ENCODE results near the gene ASB18. TPM values are rescaled to one million over a fixed set of nuclear protein-coding genes. Genes with fewer than 3 reads are reported as not detected.

Gene ASB18
- total RNA-seq, 1 donor from 2014 or later, result not detected

DNA sequence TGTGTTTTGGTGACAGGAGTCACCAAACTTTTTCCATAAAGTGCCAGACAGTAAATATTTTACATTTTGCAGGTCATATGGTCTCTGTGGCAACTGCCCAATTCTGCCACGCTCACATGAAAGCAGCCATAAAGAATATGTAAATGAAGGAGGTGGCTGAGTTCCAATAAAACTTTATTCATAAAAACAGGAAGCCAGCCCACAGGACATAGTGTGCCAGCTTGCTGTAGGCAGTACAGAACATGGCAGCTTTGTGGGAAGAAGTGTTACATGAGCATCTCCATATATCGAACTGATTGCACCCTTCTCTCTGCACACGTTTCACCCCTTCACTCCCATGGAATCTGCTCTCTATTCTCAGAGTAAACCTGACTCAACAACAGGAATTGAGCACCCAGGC, 10.2 kb downstream of the ASB18 start:
- DNase-seq (ENCODE audit: low spot score), result no peak
- H3K27me3 ChIP-seq, result no peaks in the 10 kb centered on the region
- no peak overlapping the region for H3K27ac ChIP-seq
- no peak overlapping the region for H2AFZ ChIP-seq (replicated peaks)
- no peaks in the 10 kb centered on the region for H3K79me2 ChIP-seq (ENCODE audit: low read depth)
- no peak overlapping the region for H3K4me3 ChIP-seq
- no peaks in the 10 kb centered on the region for H3K4me1 ChIP-seq
- H3K4me3 Mint-ChIP-seq, result no peak overlapping the region
- H3K9ac ChIP-seq, result no peak overlapping the region
- H3K9me3 Mint-ChIP-seq, result no peaks in the 10 kb centered on the region
- H3K36me3 ChIP-seq, result no peaks in the 10 kb centered on the region
- H3K9me3 ChIP-seq (ENCODE audit: low read depth), result no peaks in the 10 kb centered on the region
- peaks cover 6% of the 10 kb centered on the region for H3K27me3 Mint-ChIP-seq (ENCODE audit: insufficient read depth, low read depth)
- no peak overlapping the region for H3K4me2 ChIP-seq
- peaks cover 43% of the 10 kb centered on the region for H3K4me1 Mint-ChIP-seq
- peak overlapping the region; percentile 59 for H3K27ac Mint-ChIP-seq
- no peaks in the 10 kb centered on the region for H3K36me3 Mint-ChIP-seq
- no peaks in the 10 kb centered on the region for H3F3A ChIP-seq (ENCODE audit: low read depth)
- H4K20me1 ChIP-seq (ENCODE audit: low read depth), result no peaks in the 10 kb centered on the region
- TF ChIP-seq CTCF (IDR thresholded peaks at IDR 0.05), result no peak
- no peak for TF ChIP-seq EZH2phosphoT487 (IDR thresholded peaks at IDR 0.05)
- TF ChIP-seq EZH2 (IDR thresholded peaks at IDR 0.05), result no peak

- H3K4me3 Mint-ChIP-seq, result no peak overlapping the region
- H3K9me3 Mint-ChIP-seq, result peaks cover 3% of the 10 kb centered on the region
- H3K27ac Mint-ChIP-seq, result no peak overlapping the region
Observed at GRCh38 chr2:236252602-236253001, 11.6 kb downstream of the ASB18 start.

DNA sequence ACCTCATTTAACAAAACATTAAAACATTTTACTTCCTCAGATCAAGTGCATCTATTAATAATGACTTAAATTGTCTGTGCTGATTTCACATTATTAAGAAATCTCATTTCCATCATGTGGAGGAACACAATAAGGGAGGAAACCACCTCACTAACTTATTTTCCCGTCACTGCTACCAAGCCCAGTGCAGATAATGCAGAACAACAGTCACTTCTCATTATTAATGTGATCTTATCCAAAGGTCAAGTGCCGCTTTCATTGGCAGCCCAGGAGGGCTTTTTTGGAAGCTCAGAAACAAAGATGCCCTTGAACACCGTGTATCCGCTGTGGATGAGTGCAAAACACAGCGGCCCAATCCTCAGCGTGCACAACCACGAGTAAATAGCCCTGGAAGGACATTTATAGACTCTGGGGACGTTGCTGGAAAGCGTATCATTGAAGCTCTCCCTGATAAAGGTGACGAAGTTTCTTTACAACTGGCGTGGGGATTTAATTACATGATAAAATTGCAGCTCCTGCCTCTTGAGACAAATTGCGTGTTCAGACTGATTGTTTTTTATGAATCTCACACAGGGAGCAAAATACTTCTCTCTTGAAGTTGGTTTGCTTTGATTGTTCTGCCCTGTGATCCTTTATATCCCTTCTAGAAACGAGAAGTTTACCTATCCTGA, 13.2 kb downstream of the ASB18 start:
- H3K9me3 ChIP-seq (ENCODE audit: low read depth), result no peaks in the 10 kb centered on the region
- H3K79me2 ChIP-seq (ENCODE audit: low read depth), result no peaks in the 10 kb centered on the region
- TF ChIP-seq EZH2phosphoT487 (IDR thresholded peaks at IDR 0.05) (no peak), CTCF (IDR thresholded peaks at IDR 0.05) (no peak)
- H3K27ac ChIP-seq, result no peak overlapping the region
- Mint-ChIP-seq H3K9me3 (peaks cover 4% of the 10 kb centered on the region), H3K27me3 (ENCODE audit: insufficient read depth, low read depth) (peaks cover 9% of the 10 kb centered on the region), H3K4me3 (peak overlapping the region; percentile 49), H3K4me1 (peaks cover 36% of the 10 kb centered on the region), H3K36me3 (peaks cover 3% of the 10 kb centered on the region), H3K27ac (peak overlapping the region; percentile 62)
- no peak overlapping the region for H2AFZ ChIP-seq (replicated peaks)
- H3F3A ChIP-seq (ENCODE audit: low read depth), result no peaks in the 10 kb centered on the region
- no peak overlapping the region for H3K4me2 ChIP-seq
- H4K20me1 ChIP-seq (ENCODE audit: low read depth), result no peaks in the 10 kb centered on the region
- no peak overlapping the region for H3K4me3 ChIP-seq
- no peak overlapping the region for H3K9ac ChIP-seq
- DNase-seq (ENCODE audit: low spot score), result no peak
- H3K27me3 ChIP-seq, result no peaks in the 10 kb centered on the region
- H3K36me3 ChIP-seq, result no peaks in the 10 kb centered on the region
- H3K4me1 ChIP-seq, result no peaks in the 10 kb centered on the region

More at GRCh38 chr2:236252602-236253001, 11.6 kb downstream of the ASB18 start:
- TF ChIP-seq EZH2 (IDR thresholded peaks at IDR 0.05), result no peak
- no peak for TF ChIP-seq CTCF (IDR thresholded peaks at IDR 0.05)
- TF ChIP-seq EZH2phosphoT487 (IDR thresholded peaks at IDR 0.05), result no peak
- Histone ChIP-seq H3K36me3 (no peaks in the 10 kb centered on the region), H4K20me1 (ENCODE audit: low read depth) (no peaks in the 10 kb centered on the region), H3K4me2 (no peak overlapping the region), H3K27me3 (no peaks in the 10 kb centered on the region), H3K9me3 (ENCODE audit: low read depth) (no peaks in the 10 kb centered on the region), H3F3A (ENCODE audit: low read depth) (no peaks in the 10 kb centered on the region), H3K4me3 (no peak overlapping the region), H3K4me1 (no peaks in the 10 kb centered on the region), H3K79me2 (ENCODE audit: low read depth) (no peaks in the 10 kb centered on the region), H3K9ac (no peak overlapping the region), H2AFZ (replicated peaks) (no peak overlapping the region), H3K27ac (no peak overlapping the region)
- Mint-ChIP-seq H3K36me3 (peaks cover 2% of the 10 kb centered on the region), H3K27me3 (ENCODE audit: insufficient read depth, low read depth) (peaks cover 6% of the 10 kb centered on the region), H3K4me1 (peaks cover 46% of the 10 kb centered on the region)
- DNase-seq (ENCODE audit: low spot score), result no peak

Data from neural progenitor cell (in vitro differentiated cells).